Measurements from ENCODE around the gene FTO.

- TF ChIP-seq, protein P1, sequence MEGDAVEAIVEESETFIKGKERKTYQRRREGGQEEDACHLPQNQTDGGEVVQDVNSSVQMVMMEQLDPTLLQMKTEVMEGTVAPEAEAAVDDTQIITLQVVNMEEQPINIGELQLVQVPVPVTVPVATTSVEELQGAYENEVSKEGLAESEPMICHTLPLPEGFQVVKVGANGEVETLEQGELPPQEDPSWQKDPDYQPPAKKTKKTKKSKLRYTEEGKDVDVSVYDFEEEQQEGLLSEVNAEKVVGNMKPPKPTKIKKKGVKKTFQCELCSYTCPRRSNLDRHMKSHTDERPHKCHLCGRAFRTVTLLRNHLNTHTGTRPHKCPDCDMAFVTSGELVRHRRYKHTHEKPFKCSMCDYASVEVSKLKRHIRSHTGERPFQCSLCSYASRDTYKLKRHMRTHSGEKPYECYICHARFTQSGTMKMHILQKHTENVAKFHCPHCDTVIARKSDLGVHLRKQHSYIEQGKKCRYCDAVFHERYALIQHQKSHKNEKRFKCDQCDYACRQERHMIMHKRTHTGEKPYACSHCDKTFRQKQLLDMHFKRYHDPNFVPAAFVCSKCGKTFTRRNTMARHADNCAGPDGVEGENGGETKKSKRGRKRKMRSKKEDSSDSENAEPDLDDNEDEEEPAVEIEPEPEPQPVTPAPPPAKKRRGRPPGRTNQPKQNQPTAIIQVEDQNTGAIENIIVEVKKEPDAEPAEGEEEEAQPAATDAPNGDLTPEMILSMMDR (IDR thresholded peaks at IDR 0.05): no peak
- TF ChIP-seq POLR2A (IDR thresholded peaks at IDR 0.05): no peak
Measured at GRCh38 chr16:53753431-53753830, 49.5 kb downstream of the FTO start.

Data from adrenal gland (tissue), 5 donors.